Lower leg skin (tissue), 4 donors: ENCODE results near the gene SPTBN4. TPM values are rescaled to one million over a fixed set of nuclear protein-coding genes. Genes with fewer than 3 reads are reported as not detected.

Experiments
- DNase-seq, 2 donors: peaks; one replicate each; pipeline ENCODE4 v3.0.0-alpha.2; 2019; ENCODE audit warnings: low spot score in 2 of 2
- H3K4me3 ChIP-seq: fragments of 200-600 bp; sonication (generic); 2 replicates; pipeline ENCODE4 v1.5.1; 2017; ENCODE audit warnings: mild to moderate bottlenecking, low read depth; ENCODE audit not compliant: poor library complexity, severe bottlenecking
- POLR2A ChIP-seq, 2 donors: fragments of 450-650 bp; IDR thresholded peaks; one replicate each; pipeline ENCODE4 v1.6.1; 2016 to 2017; ENCODE audit warnings: antibody characterized with exemption in 2 of 2, mild to moderate bottlenecking in 1 of 2, moderate library complexity in 1 of 2
- WGBS, 2 donors: methylation state at CpG; one replicate each; pipeline ENCODE4 v1.1.5; 2018; 5-methylcytosine and 5-hydroxymethylcytosine counted together
- intact Hi-C: fragments of 100-400 bp; cut with DNase I; formaldehyde crosslinking; loops from one replicate; pipeline ENCODE4 v1.15.0; 2023; ENCODE audit warnings: low total_unique reads
- total RNA-seq, 4 donors: library from RNA; depleted of rRNA; stranded (reverse); fragments of >200 nt; gene quantifications; one replicate each; pipeline ENCODE4 v1.1.0, GENCODE V29; 2016
- TF ChIP-seq, protein P1 (sequence below), 3 donors: fragments of 450-650 bp; IDR thresholded peaks; one replicate each; pipeline ENCODE4 v1.5.1; 2016; ENCODE audit warnings: antibody characterized with exemption in 3 of 3, mild to moderate bottlenecking in 3 of 3, moderate library complexity in 2 of 3

SPTBN4 gene
- total RNA-seq, 4 donors from 2014 or later: 0.25 to 2.2 (median 1.6) TPM

DNA sequence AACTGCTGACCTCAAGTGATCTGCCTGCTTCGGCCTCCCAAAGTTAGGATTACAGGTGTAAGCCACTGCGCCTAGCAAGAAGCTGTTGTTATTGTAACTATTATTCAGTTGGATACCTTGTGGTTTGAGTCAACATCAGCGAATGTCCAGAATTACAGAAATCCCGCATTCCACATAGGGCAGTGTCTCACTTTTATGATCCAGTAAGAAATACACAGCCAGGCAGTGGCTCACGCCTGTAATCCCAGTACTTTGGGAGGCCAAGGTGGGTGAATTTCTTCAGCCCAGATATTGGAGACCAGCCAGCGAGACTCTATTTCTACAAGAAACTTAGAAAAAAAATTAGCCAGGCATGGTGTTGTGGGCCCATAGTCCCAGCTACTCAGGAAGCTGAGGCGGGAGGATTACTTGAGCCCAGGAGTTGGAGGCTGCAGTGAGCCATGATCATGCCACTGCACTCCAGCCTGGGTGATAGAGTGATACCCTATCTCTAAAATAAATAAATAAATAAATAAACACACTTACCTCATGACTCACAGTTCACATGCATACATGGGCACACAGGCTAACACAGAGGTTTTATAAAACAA is 43.8 kb downstream of the SPTBN4 start:
- H3K4me3 ChIP-seq: no peak overlapping the region
- no peak for TF ChIP-seq POLR2A (IDR thresholded peaks at IDR 0.05)
- TF ChIP-seq, protein P1, sequence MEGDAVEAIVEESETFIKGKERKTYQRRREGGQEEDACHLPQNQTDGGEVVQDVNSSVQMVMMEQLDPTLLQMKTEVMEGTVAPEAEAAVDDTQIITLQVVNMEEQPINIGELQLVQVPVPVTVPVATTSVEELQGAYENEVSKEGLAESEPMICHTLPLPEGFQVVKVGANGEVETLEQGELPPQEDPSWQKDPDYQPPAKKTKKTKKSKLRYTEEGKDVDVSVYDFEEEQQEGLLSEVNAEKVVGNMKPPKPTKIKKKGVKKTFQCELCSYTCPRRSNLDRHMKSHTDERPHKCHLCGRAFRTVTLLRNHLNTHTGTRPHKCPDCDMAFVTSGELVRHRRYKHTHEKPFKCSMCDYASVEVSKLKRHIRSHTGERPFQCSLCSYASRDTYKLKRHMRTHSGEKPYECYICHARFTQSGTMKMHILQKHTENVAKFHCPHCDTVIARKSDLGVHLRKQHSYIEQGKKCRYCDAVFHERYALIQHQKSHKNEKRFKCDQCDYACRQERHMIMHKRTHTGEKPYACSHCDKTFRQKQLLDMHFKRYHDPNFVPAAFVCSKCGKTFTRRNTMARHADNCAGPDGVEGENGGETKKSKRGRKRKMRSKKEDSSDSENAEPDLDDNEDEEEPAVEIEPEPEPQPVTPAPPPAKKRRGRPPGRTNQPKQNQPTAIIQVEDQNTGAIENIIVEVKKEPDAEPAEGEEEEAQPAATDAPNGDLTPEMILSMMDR (IDR thresholded peaks at IDR 0.05): no peak
- DNase-seq: no peak
- intact Hi-C loops: no loop called here
- WGBS, 2 donors: 95% methylated on average over 7 of the region's 7 CpGs

DNA sequence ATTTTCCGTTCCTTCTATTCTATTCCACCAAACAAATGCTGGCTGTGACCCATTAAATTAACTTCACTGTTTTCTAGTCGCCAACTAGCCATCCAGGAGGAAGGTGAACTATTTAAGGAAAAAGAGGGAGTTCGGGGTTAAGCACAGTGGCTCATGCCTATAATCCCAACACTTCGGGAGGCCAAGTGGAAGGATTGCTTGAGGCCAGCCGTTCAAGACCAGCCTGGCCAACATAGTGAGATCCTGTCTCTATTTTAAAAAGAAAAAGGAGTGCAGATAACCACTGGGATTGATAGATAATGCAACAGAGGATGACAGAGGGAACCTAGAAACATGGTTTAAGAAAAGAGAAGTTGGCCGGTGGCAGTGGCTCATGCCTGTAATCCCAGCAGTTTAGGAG is 44.7 kb downstream of the SPTBN4 start:
- WGBS, 2 donors: 86 to 89% methylated on average over 6 of the region's 6 CpGs
- DNase-seq: no peak
- no peak for TF ChIP-seq POLR2A (IDR thresholded peaks at IDR 0.05)
- TF ChIP-seq, protein P1 (IDR thresholded peaks at IDR 0.05): no peak
- intact Hi-C loops: no loop called here
- no peak overlapping the region for H3K4me3 ChIP-seq

DNA sequence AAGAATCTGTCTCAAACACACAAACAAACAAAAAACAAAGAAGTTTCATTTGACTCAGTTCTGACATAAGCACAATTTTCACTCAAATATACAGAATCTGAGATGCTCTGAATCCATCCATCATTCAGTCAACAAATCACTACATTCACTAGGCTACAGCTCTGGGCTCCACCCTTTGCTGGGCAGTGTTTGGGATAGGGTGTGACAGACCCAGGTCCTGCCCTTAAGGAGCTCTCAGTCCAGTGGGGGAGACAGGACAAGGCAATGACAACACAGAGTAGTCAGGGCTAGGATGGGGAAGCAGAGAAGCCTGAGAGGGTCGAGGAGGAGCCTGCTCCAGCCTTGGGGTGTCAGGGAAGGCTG is 45.3 kb downstream of the SPTBN4 start:
- H3K4me3 ChIP-seq: no peak overlapping the region
- no peak for TF ChIP-seq POLR2A (IDR thresholded peaks at IDR 0.05)
- TF ChIP-seq, protein P1 (IDR thresholded peaks at IDR 0.05): no peak
- WGBS, 2 donors: 7 to 45% methylated on average over 1 of the region's 1 CpG

DNA sequence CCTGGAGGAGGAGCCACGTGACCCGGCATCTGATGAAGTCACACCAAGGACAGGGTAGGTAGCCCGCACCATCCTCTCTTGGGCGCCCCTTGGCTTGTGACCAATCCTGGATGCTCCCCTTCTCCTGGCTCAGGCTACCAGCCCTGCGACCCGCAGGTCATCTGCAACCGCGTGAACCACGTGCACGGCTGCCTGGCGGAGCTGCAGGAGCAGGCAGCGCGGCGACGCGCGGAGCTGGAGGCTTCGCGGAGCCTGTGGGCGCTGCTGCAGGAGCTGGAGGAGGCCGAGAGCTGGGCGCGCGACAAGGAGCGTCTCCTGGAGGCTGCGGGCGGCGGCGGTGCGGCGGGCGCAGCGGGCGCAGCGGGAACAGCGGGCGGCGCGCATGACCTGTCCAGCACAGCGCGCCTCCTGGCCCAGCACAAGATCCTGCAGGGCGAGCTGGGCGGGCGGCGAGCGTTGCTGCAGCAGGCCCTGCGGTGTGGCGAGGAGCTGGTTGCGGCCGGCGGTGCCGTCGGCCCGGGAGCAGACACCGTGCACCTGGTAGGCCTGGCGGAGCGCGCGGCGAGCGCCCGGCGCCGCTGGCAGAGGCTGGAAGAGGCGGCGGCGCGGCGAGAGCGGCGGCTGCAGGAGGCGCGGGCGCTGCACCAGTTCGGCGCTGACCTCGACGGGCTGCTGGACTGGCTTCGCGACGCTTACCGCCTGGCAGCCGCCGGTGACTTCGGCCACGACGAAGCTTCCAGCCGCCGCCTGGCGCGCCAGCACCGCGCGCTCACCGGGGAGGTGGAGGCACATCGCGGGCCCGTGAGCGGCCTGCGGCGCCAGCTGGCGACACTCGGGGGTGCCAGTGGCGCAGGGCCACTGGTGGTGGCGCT is 45.9 kb downstream of the SPTBN4 start:
- intact Hi-C loops: no loop called here
- H3K4me3 ChIP-seq: no peak overlapping the region
- WGBS, 2 donors: 5 to 8% methylated on average over 20 to 28 of the region's 105 CpGs
- no peak for TF ChIP-seq POLR2A (IDR thresholded peaks at IDR 0.05)
- TF ChIP-seq, protein P1 (IDR thresholded peaks at IDR 0.05): no peak
- DNase-seq: no peak

More for the DNA sequence above, 45.3 kb downstream of the SPTBN4 start:
- intact Hi-C loops: no loop called here
- DNase-seq: no peak

DNA sequence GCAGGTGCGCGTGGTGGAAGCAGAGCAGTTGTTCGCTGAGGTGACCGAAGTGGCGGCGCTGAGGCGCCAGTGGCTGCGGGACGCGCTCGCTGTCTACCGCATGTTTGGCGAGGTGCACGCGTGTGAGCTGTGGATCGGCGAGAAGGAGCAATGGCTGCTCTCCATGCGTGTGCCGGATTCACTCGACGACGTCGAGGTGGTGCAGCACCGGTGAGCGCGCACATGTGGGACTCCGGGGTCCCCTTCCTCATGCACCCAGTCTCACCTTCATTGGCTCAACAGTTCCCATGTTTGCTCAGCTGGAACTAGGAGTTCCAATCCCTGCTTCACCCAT is 46.5 kb downstream of the SPTBN4 start:
- intact Hi-C loops: no loop called here
- WGBS, 2 donors: 62 to 72% methylated on average over 10 to 27 of the region's 27 CpGs
- no peak for DNase-seq
- H3K4me3 ChIP-seq: no peak overlapping the region
- TF ChIP-seq, protein P1 (IDR thresholded peaks at IDR 0.05): no peak
- TF ChIP-seq POLR2A (IDR thresholded peaks at IDR 0.05): no peak
